Uterus (tissue), 2 donors: ENCODE measurements around the gene ZNF423.

Experiments
- POLR2A ChIP-seq, 2 donors: fragments of 450-650 bp; IDR thresholded peaks; one replicate each; pipeline ENCODE4 v1.6.1; 2016; ENCODE audit warnings: antibody characterized with exemption in 2 of 2, mild to moderate bottlenecking in 1 of 2, moderate library complexity in 1 of 2
- TF ChIP-seq, protein P1 (sequence below), 4 experiments: fragments of 200-600 bp in 2 of 4; fragments of 450-650 bp in 2 of 4; sonication (generic) in 2 of 4; IDR thresholded peaks; one replicate each; pipeline ENCODE4 v1.5.1; 2016 to 2019; ENCODE audit warnings: antibody characterized with exemption in 4 of 4, mild to moderate bottlenecking in 2 of 4, moderate library complexity in 1 of 4

DNA sequence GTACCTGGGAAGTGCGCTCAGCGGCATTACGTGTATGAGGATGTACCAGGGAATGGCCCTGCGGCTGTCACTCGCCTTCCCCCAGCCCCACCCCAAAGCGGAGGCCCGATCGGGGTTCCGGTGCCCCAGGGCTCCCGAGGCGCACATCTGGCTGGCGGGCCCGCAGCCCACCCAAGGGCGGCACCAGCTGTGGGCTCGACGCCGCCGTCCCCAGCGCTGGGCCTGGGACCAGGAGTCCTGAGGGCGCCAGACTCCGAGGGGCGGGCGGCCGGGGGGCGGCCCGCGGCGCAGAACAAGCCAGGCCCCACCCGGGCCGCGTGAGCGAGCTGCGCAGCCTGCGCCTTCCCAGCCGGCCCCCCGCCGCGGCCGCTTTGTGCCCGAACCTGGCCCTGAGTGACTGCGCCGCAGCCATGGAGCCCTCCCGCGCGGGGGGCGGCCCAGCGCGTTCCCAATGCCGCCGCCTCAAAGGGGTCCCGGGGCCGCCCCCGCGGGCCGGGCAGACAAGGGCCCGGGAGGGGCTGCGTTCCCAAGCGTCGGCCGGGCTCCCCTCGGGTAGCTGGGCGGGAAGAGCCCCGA is 17.4 kb downstream of the ZNF423 start:
- TF ChIP-seq POLR2A (IDR thresholded peaks at IDR 0.05) = no peak
- TF ChIP-seq, protein P1, sequence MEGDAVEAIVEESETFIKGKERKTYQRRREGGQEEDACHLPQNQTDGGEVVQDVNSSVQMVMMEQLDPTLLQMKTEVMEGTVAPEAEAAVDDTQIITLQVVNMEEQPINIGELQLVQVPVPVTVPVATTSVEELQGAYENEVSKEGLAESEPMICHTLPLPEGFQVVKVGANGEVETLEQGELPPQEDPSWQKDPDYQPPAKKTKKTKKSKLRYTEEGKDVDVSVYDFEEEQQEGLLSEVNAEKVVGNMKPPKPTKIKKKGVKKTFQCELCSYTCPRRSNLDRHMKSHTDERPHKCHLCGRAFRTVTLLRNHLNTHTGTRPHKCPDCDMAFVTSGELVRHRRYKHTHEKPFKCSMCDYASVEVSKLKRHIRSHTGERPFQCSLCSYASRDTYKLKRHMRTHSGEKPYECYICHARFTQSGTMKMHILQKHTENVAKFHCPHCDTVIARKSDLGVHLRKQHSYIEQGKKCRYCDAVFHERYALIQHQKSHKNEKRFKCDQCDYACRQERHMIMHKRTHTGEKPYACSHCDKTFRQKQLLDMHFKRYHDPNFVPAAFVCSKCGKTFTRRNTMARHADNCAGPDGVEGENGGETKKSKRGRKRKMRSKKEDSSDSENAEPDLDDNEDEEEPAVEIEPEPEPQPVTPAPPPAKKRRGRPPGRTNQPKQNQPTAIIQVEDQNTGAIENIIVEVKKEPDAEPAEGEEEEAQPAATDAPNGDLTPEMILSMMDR (IDR thresholded peaks at IDR 0.05) = no peak
